Measurements from ENCODE around the gene MUSK.

DNA sequence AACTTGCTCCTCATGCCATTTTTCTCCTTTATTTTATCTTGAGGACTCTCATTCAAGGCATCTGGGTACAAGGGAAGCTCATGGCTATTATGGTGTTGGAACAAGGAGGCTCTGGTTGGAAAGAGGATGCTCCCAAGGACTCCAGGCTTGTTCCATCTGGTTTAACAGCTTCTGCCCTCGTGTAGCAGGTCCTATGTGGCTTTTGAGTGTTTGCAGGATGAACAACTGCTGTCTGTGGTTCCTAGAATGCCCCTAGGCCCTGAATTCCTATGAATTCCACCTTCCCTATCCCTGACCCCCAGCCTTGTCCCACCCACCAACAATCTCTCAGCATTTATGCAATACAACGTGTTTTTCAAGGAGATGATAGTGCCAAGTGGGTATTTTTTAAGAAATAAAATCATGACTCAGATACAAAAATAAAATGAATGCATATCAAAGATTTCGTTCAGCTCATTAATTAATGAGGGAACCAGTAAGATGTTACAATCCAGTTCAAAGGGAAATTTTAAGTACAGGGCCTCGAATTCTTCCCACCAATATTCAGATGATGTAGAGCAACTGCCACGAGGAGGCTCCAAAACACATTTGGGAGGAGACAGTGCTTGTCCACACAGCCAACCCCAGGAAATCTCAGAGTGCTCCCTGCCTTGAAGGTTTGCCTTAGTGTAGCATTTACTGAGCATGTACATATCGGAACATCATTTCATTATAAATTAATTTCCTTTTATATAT, 182.0 kb downstream of the MUSK start:
- TF ChIP-seq, protein P1, sequence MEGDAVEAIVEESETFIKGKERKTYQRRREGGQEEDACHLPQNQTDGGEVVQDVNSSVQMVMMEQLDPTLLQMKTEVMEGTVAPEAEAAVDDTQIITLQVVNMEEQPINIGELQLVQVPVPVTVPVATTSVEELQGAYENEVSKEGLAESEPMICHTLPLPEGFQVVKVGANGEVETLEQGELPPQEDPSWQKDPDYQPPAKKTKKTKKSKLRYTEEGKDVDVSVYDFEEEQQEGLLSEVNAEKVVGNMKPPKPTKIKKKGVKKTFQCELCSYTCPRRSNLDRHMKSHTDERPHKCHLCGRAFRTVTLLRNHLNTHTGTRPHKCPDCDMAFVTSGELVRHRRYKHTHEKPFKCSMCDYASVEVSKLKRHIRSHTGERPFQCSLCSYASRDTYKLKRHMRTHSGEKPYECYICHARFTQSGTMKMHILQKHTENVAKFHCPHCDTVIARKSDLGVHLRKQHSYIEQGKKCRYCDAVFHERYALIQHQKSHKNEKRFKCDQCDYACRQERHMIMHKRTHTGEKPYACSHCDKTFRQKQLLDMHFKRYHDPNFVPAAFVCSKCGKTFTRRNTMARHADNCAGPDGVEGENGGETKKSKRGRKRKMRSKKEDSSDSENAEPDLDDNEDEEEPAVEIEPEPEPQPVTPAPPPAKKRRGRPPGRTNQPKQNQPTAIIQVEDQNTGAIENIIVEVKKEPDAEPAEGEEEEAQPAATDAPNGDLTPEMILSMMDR (IDR thresholded peaks at IDR 0.05; ENCODE audit: insufficient read depth, low read length, poor library complexity, severe bottlenecking): no peak
- no peak for TF ChIP-seq EZH2phosphoT487 (conservative IDR thresholded peaks at IDR 0.05; ENCODE audit: low read length)

All from SU-DHL-6 (cell line).